H9 (cell line): ENCODE measurements around the gene CCDC122. TPM values are rescaled to one million over a fixed set of nuclear protein-coding genes. Genes with fewer than 3 reads are reported as not detected.

Experiments used
- DNase-seq: peaks from one replicate; pipeline ENCODE4 v3.0.0-alpha.2; 2017
- H2AFZ ChIP-seq: one replicate; pipeline ENCODE4 v1.6.1; 2013; ENCODE audit warnings: mild to moderate bottlenecking, low read length, control low read depth, moderate library complexity
- H2AK5ac ChIP-seq: 2 replicates; pipeline ENCODE4 v1.6.1; 2013; ENCODE audit warnings: low read length, control low read depth, mixed read lengths; ENCODE audit not compliant: insufficient read length
- H2BK120ac ChIP-seq: one replicate; pipeline ENCODE4 v1.6.1; 2013; ENCODE audit warnings: low read depth, mild to moderate bottlenecking, low read length, control low read depth, inconsistent platforms; ENCODE audit not compliant: poor library complexity, severe bottlenecking
- H2BK12ac ChIP-seq: 2 replicates; pipeline ENCODE4 v1.6.1; 2013; ENCODE audit warnings: low read length, control low read depth, mixed read lengths, low read depth; ENCODE audit not compliant: insufficient read length
- H2BK15ac ChIP-seq: 2 replicates; pipeline ENCODE4 v1.6.1; 2013; ENCODE audit warnings: low read depth, low read length, control low read depth
- H2BK20ac ChIP-seq: one replicate; pipeline ENCODE4 v1.6.1; 2013; ENCODE audit warnings: low read depth, mild to moderate bottlenecking, low read length, control low read depth, inconsistent platforms; ENCODE audit not compliant: poor library complexity, severe bottlenecking
- H2BK5ac ChIP-seq: 2 replicates; pipeline ENCODE4 v1.6.1; 2013; ENCODE audit warnings: low read length, control low read depth, mixed read lengths; ENCODE audit not compliant: insufficient read length
- H3K14ac ChIP-seq: 2 replicates; pipeline ENCODE4 v1.6.1; 2013; ENCODE audit warnings: low read length, control low read depth; ENCODE audit not compliant: insufficient read depth
- H3K18ac ChIP-seq: 2 replicates; pipeline ENCODE4 v1.6.1; 2013; ENCODE audit warnings: low read depth, mild to moderate bottlenecking, mixed read lengths, low read length, control low read depth; ENCODE audit not compliant: insufficient read length
- H3K23ac ChIP-seq: 2 replicates; pipeline ENCODE4 v1.6.1; 2013; ENCODE audit warnings: low read length, control low read depth, mixed read lengths, low read depth; ENCODE audit not compliant: insufficient read length
- H3K23me2 ChIP-seq: 2 replicates; pipeline ENCODE4 v1.6.1; 2013; ENCODE audit warnings: low read depth, mild to moderate bottlenecking, mixed read lengths, low read length, control low read depth; ENCODE audit not compliant: insufficient read length, poor library complexity, severe bottlenecking
- H3K27ac ChIP-seq: 2 replicates; pipeline ENCODE4 v1.5.1; 2013; ENCODE audit warnings: low read length, control low read depth, mixed read lengths, low read depth; ENCODE audit not compliant: insufficient read length
- H3K27me3 ChIP-seq: 2 replicates; pipeline ENCODE4 v1.6.1; 2013; ENCODE audit warnings: low read length, control low read depth, inconsistent platforms; ENCODE audit not compliant: insufficient read depth
- H3K4ac ChIP-seq: 2 replicates; pipeline ENCODE4 v1.6.1; 2013; ENCODE audit warnings: low read depth, mild to moderate bottlenecking, control low read depth, inconsistent platforms, low read length, moderate library complexity
- H3K4me1 ChIP-seq: 2 replicates; pipeline ENCODE4 v1.6.1; 2013; ENCODE audit warnings: low read length, control low read depth, inconsistent platforms; ENCODE audit not compliant: insufficient read depth
- H3K4me2 ChIP-seq: 2 replicates; pipeline ENCODE4 v1.6.1; 2013; ENCODE audit warnings: low read length, control low read depth, mixed read lengths; ENCODE audit not compliant: insufficient read length, insufficient read depth
- H3K56ac ChIP-seq: 2 replicates; pipeline ENCODE4 v1.6.1; 2013; ENCODE audit warnings: low read depth, mild to moderate bottlenecking, mixed read lengths, low read length, control low read depth; ENCODE audit not compliant: insufficient read length
- H3K79me1 ChIP-seq: 2 replicates; pipeline ENCODE4 v1.6.1; 2013; ENCODE audit warnings: low read depth, mild to moderate bottlenecking, moderate library complexity, low read length, control low read depth, inconsistent platforms; ENCODE audit not compliant: insufficient read depth, poor library complexity, severe bottlenecking
- H3K79me2 ChIP-seq: 2 replicates; pipeline ENCODE4 v1.6.1; 2013; ENCODE audit warnings: low read length, control low read depth, inconsistent platforms; ENCODE audit not compliant: insufficient read depth
- H3K9ac ChIP-seq: 2 replicates; pipeline ENCODE4 v1.6.1; 2013; ENCODE audit warnings: low read length, control low read depth, mixed read lengths; ENCODE audit not compliant: insufficient read length; ENCODE audit errors: extremely low read depth
- H3K9me3 ChIP-seq: one replicate; pipeline ENCODE4 v1.6.1; 2013; ENCODE audit warnings: low read depth, low read length, inconsistent platforms; ENCODE audit not compliant: control insufficient read depth
- H3T11ph ChIP-seq: one replicate; pipeline ENCODE4 v1.6.1; 2013; ENCODE audit warnings: mild to moderate bottlenecking, low read length, control low read depth, inconsistent platforms
- H4K20me1 ChIP-seq: one replicate; pipeline ENCODE4 v1.6.1; 2013; ENCODE audit not compliant: control insufficient read depth, insufficient read length, insufficient read depth
- H4K5ac ChIP-seq: 2 replicates; pipeline ENCODE4 v1.6.1; 2013; ENCODE audit warnings: low read depth, mild to moderate bottlenecking, mixed read lengths, low read length, control low read depth; ENCODE audit not compliant: insufficient read length
- H4K8ac ChIP-seq: replicated peaks from 2 replicates; pipeline ENCODE4 v1.6.1; 2013; ENCODE audit warnings: low read length, control low read depth, mixed read lengths, low read depth; ENCODE audit not compliant: insufficient read length
- H4K91ac ChIP-seq: 2 replicates; pipeline ENCODE4 v1.6.1; 2013; ENCODE audit warnings: low read depth, mild to moderate bottlenecking, moderate library complexity, mixed read lengths, low read length, control low read depth; ENCODE audit not compliant: insufficient read length
- H3K27ac Mint-ChIP-seq, 3 experiments: 2 replicates in 2 of 3; 3 replicates in 1 of 3; pipeline ENCODE4 v1.8.0; 2020 to 2021; ENCODE audit warnings: mixed read lengths in 3 of 3, mild to moderate bottlenecking in 1 of 3, moderate library complexity in 1 of 3
- H3K27me3 Mint-ChIP-seq: 2 replicates; pipeline ENCODE4 v1.8.0; 2021; ENCODE audit warnings: low read depth, mild to moderate bottlenecking, moderate library complexity, mixed read lengths
- H3K36me3 Mint-ChIP-seq, 3 experiments: 2 replicates in 2 of 3; 3 replicates in 1 of 3; pipeline ENCODE4 v1.8.0; 2020 to 2021; ENCODE audit warnings: low read depth in 3 of 3, mixed read lengths in 3 of 3; ENCODE audit not compliant: insufficient read depth in 1 of 3
- H3K4me1 Mint-ChIP-seq, 2 experiments: 2 replicates each; pipeline ENCODE4 v1.8.0; 2020; ENCODE audit warnings: mixed read lengths in 2 of 2
- H3K4me3 Mint-ChIP-seq, 2 experiments: 2 replicates in 1 of 2; 3 replicates in 1 of 2; pipeline ENCODE4 v1.8.0; 2020 to 2021; ENCODE audit warnings: mild to moderate bottlenecking in 2 of 2, mixed read lengths in 2 of 2, moderate library complexity in 1 of 2
- H3K9me3 Mint-ChIP-seq, 2 experiments: 2 replicates in 1 of 2; 3 replicates in 1 of 2; pipeline ENCODE4 v1.8.0; 2020; ENCODE audit warnings: mild to moderate bottlenecking in 2 of 2, mixed read lengths in 2 of 2, moderate library complexity in 1 of 2
- CTCF ChIP-seq: fragments of 200-600 bp; sonication (generic); conservative IDR thresholded peaks from 3 replicates; pipeline ENCODE4 v1.8.0; 2021; ENCODE audit warnings: antibody characterized with exemption, mild to moderate bottlenecking
- WGBS: extraction: QIAGEN DNeasy Blood & Tissue Kit; methylation state at CpG from one replicate; pipeline ENCODE4 v1.1.7; 2013; ENCODE audit warnings: missing lambda C conversion rate, low lambda C conversion rate, mixed read lengths; ENCODE audit not compliant: insufficient read length; ENCODE audit errors: extremely low coverage; 5-methylcytosine and 5-hydroxymethylcytosine counted together
- total RNA-seq: library from RNA; stranded (reverse); gene quantifications from 2 replicates; pipeline ENCODE4 v1.2.1, GENCODE V29; 2021

The CCDC122 gene
- total RNA-seq, 1 experiment from 2014 or later, result 5.6 TPM

GRCh38 chr13:43822969-43823368 is 56.6 kb downstream of the CCDC122 start:
- Mint-ChIP-seq H3K27me3 (no peaks in the 10 kb centered on the region), H3K4me1 (peaks cover 0 to 2% of the 10 kb centered on the region in 2 experiments; a peak in 2 of 4 replicates), H3K36me3 (0 out of 7 replicates have a peak, but pooled peaks cover 0 to 4% (median 0%) of the 10 kb centered on the region in 3 experiments), H3K9me3 (peaks cover 4 to 6% of the 10 kb centered on the region in 2 experiments; a peak in 3 of 5 replicates), H3K4me3 (no peak overlapping the region), H3K27ac (no peak overlapping the region; a peak in 1 of 7 replicates)
- WGBS, result no CpG with 5 or more reads among the region's 1 CpG
- TF ChIP-seq CTCF, result no peak
- H3K79me1 ChIP-seq, result no peaks in the 10 kb centered on the region
- no peak overlapping the region for H4K5ac ChIP-seq
- H2BK20ac ChIP-seq, result no peak overlapping the region
- no peak overlapping the region for H4K91ac ChIP-seq
- no peak overlapping the region for H3K18ac ChIP-seq
- no peak for DNase-seq
- H3K14ac ChIP-seq, result no peak overlapping the region
- no peak overlapping the region for H2BK5ac ChIP-seq
- H4K8ac ChIP-seq, result no peak overlapping the region
- no peak overlapping the region for H3K23ac ChIP-seq
- no peaks in the 10 kb centered on the region for H3K79me2 ChIP-seq
- H2BK15ac ChIP-seq, result no peak overlapping the region
- H3T11ph ChIP-seq, result no peak overlapping the region
- no peak overlapping the region for H2BK120ac ChIP-seq
- H3K56ac ChIP-seq, result no peak overlapping the region
- no peak overlapping the region for H3K4ac ChIP-seq
- no peaks in the 10 kb centered on the region for H3K27me3 ChIP-seq
- H2AK5ac ChIP-seq, result no peak overlapping the region
- H3K23me2 ChIP-seq, result no peaks in the 10 kb centered on the region
- no peaks in the 10 kb centered on the region for H3K9me3 ChIP-seq
- H3K9ac ChIP-seq, result no peak overlapping the region
- no peak overlapping the region for H3K4me2 ChIP-seq
- H4K20me1 ChIP-seq, result no peaks in the 10 kb centered on the region
- H2AFZ ChIP-seq, result no peak overlapping the region
- no peak overlapping the region for H3K27ac ChIP-seq
- no peak overlapping the region for H2BK12ac ChIP-seq
- H3K4me1 ChIP-seq, result no peaks in the 10 kb centered on the region
